HG02840 (cell line): ENCODE measurements around the gene ARSB.

Experiments used
- ATAC-seq: cut with Tn5 transposase; IDR thresholded peaks from one replicate; pipeline ENCODE4 v1.9.1; 2021; ENCODE audit warnings: mild to moderate bottlenecking, moderate library complexity, moderate number of reproducible peaks; ENCODE audit not compliant: unreplicated experiment, low FRiP score

Gene ARSB

DNA sequence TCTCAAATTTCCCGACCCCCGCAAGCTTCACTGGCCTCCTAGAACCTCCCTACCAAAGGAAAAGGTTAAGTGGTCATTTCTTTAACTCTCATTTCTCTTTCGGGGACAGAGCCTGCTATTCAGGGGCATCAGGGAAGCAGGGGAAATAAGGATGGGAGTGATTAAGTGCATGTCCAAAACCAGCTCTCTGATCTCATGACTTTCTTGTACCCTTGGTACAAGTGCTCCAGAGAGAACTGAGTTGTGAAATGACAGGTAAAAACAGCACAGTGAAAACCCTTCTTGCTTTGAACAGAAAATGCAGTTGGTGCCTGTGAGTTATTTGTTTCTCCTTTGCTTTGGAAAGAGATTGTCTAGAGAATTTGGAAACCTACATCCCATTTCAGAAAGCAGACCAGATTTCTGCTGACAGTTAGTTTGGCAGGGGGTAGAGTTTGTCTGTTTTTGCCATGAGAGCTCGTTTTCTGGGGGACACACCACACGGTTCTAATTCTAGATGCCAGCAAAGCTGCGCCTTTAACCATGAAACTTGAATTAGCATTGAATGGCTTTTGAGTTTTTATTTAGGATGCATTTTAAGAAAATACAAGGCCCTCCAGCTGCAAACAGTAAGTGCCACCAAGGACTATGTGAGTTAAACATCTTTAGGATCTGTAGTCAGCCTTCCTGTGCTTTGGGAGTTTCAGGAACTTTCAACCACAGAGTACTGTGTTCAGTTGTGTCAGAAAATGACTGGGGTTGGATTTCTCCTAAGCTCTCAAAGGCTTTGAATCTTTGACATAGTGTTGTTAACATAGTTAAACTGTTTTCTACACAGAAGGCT is 174.8 kb downstream of the ARSB start:
- no peak for ATAC-seq

DNA sequence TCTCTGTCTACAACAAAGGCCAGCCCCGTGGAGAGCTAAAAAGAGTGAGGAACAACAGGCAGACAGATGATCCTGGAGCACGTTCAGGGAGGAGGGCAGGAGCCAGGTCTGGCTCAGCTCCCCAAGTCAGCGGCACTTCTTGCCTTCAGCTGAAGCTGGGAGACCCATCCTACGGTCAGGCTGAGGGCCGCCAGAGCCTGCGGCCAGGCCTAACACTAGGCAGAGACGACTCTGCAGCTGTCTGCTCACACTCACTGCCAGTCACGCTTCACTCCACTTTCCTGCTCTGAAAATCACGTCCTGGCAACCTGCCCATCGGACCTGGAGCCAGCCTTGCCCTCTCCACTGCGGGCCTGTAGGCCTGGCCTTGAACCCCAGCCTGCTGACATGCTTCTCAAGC is 175.7 kb downstream of the ARSB start:
- ATAC-seq: no peak

DNA sequence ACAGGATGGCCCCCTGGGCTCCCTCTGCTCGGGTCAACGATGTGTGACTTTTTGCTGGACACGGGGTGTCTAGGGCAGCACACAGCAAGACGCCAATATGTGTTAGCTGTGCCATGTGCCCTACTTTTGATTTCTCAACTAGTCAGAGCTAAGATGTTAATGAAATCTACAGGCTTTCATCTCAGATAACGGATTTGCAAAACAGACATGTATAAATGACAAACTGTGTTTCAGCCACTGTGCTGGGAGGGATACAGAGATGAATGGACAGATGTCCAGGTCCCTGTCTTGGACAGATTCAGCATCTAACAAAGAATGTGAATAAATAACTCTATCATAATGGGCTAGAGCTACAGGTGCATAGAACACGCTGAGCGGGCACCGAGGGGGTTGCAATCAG is 176.3 kb downstream of the ARSB start:
- ATAC-seq: no peak

DNA sequence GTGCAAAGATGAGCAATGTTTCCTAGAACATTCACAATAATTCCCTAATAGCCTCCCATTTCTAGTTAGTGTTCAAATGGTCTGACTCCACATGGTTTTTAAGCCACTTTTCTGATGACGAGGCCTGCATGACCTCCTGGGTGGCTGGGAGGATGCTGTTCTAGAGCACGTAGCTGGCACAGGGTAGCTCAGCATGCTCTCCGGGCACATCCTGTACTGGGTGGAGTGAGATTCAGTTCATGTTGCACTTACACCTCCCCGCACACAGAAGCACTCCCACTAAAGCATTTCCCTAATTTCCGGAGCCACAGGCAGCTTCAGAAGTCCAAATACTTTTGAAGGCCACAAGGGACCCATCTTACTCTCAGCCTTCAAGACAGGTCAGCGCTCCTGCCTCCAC is 176.7 kb downstream of the ARSB start:
- no peak for ATAC-seq

GRCh38 chr5:78806544-78806943 is 178.6 kb downstream of the ARSB start:
- ATAC-seq: no peak

- ATAC-seq: no peak
These were observed 179.5 kb downstream of the ARSB start for GRCh38 chr5:78805474-78806124.

- ATAC-seq: no peak
These were observed 180.1 kb downstream of the ARSB start for GRCh38 chr5:78804995-78805394.

GRCh38 chr5:78803941-78804340 is 181.2 kb downstream of the ARSB start:
- no peak for ATAC-seq

- no peak for ATAC-seq
These were observed 181.8 kb downstream of the ARSB start for GRCh38 chr5:78803353-78803752.

DNA sequence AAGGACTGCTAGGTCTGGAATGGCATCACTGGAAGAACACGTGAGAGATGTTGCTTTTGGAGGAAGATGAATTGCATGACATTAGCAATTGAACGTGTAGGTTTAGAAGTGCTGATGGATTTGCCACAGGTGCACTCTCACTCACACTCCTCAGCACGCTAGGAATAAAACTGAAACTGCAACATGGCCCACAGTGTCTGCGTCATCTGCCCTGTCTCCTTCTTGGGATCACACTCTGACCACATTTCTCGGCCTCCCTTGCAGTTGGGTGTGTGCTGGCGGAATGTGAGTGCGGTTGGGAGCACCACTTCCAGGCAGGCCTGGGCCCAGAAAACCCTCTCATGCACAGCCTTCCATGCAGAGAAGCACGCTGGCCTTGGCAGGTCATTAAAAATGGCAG is 183.7 kb downstream of the ARSB start:
- no peak for ATAC-seq

GRCh38 chr5:78799266-78800017 is 185.7 kb downstream of the ARSB start:
- no peak for ATAC-seq

- no peak for ATAC-seq
These were observed 186.5 kb downstream of the ARSB start for GRCh38 chr5:78798673-78799029.

DNA sequence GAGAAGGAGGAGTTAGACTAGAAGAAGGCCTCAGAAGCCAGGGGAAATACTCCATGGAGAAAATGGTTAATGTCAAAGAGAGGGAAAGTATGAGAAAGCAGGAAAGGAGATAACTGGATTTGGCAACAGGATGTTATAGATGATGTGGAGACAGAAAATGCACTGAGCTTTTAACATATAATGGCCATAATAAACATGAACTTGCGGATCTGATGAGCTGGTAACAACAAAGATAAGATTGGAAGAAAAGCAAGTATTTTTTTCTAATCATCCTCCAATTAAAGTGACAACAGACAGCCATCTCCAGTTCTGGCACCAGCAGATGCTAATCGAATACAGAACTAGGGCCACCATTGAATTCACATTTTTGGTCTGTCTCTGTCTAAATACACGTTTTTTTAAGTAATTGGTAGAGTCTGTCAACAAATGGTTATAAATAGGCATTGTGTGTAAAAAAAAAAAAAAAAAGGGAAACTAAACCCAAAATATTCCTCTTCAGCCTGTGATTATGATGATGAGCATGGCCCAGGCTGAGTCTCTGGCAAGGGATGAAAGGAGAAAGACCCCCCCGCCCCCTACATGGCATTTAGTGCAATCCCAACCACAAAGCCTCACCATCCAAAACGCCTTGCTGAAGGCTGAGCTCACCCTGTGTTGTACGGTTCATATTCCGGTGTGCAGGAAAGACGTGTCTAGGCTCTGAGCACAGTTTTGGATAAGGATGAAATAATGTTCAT is 187.0 kb downstream of the ARSB start:
- ATAC-seq: no peak

- no peak for ATAC-seq
These were observed 189.4 kb downstream of the ARSB start for GRCh38 chr5:78795757-78796156.

DNA sequence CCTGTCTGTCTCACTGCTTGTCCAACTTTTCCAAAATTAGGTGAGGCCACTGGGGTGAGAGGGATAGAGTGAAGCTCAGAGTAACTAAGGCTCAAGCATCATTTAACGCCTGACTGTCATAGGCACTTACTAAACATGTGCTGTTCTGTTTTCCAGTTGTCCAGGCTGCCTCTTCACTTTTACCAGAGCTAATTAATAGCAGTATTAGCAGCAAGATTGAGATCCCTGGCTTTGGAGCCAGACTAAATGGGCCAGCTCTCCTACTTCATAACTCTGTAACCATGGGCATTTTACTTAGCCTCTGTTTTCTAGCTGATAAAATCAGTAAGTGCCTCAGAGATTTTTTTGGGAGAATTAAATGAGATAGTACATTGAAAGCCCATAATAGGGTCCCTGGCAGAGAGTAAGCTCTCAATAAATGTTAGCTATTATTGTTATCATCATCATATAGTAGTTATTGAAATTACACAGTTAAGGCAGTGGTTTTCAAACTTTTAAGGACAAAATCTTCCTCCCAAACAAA is 190.4 kb downstream of the ARSB start:
- no peak for ATAC-seq

DNA sequence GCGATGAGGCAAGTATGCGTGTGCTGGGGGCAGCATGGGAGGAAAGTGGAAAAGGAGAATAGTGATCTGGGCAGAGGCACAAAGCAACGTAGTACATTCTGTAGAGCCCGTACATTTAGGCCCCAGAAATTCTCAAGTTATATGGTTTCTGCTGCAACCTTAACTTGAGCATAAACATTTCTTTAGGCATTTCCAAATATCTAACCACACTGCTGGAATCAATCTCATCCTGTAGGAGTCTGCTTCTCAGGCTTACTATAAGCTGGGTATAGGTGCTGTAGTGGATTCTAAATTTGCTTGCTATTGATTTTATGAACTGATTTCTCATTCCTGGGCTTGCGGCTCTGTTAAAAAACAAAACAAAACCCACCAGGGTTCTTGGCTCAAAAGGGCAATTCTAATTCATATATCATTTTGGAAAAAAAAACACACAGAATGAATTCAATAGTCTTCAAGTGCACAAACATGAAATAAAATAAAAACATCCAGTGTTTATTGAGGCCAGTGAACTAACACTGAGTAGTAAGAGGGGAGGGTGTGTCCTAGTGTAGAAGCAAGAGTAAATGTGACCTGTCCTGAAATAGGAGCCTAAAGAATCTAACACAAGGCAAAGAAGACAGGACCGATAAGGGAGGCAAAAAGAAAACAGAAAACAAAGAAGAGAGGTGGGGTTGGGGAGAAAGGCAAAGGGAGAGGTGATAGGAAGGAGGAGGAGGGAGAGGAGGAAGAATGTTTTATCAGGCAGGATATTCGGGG is 191.0 kb downstream of the ARSB start:
- ATAC-seq: no peak

DNA sequence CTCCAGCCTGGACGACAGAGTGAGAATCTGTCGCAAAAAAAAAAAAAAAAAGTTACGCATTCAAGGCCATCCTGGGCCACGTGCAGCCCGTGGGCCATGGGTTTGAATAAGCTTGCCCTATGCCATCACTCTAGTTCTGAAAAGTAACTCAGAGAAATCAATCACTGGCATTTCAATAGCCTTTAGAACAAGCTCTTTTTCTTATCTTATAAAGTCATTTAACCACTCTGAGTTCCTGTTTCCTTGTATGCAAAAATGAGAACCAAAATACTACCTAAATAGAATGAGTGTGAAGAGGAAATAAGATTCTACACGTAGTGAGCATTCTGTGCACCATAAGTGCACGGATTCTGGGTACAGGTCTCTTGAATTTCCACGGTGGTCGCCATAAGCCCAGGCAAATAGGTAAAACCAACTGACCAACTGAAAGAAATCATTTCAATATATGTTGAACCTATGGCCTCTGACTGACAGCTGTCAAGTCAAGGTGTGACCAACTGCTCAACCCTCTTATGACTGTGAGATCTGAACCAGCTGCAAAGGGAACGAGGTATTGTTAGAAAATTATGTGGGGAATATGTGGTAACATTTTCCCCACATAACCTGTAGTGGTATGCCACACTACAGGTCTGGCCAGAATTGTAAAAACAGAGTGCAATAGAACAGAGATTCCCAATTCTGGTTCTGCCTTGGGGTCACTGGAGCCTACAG is 192.6 kb downstream of the ARSB start:
- ATAC-seq: peak; percentile 56

GRCh38 chr5:78791501-78792100 is 193.5 kb downstream of the ARSB start:
- ATAC-seq: no peak

GRCh38 chr5:78787783-78788182 is 197.3 kb downstream of the ARSB start:
- no peak for ATAC-seq
